Subcutaneous adipose tissue (tissue), 4 donors: ENCODE measurements around the gene ACSS3. TPM values are rescaled to one million over a fixed set of nuclear protein-coding genes. Genes with fewer than 3 reads are reported as not detected.

Experiments
- small RNA-seq: library from RNA; depleted of rRNA; stranded (forward); fragments of <200 nt; gene quantifications from one replicate; pipeline ENCODE3, GENCODE V24; 2016
- total RNA-seq, 4 donors: library from RNA; depleted of rRNA; stranded (reverse); fragments of >200 nt; gene quantifications; one replicate each; pipeline ENCODE4 v1.1.0, GENCODE V29; 2016

ACSS3 gene
- total RNA-seq, 4 donors from 2014 or later: 92.1 to 169 (median 134) TPM

Small RNA genes lying within 50 kb of the gene (small RNA-seq; reads per million reads assigned to genes)
- not detected for gene MIR4699

Other genes with a start within 250 kb of the ACSS3 start
- 10 to 100 TPM; 11.1 to 14.4 (median 12.5) TPM for gene LIN7A, start 140.1 kb upstream of the ACSS3 start, total RNA-seq